Endothelial cell of umbilical vein (primary cell): ENCODE results near the gene FMN1. TPM values are rescaled to one million over a fixed set of nuclear protein-coding genes. Genes with fewer than 3 reads are reported as not detected.

Experiments used
- BruUV-seq: library from RNA; stranded (reverse); fragments of 400-500 nt; replicated peaks from 2 replicates; lab custom pipeline; 2021; lab: Mats Ljungman, UMichigan
- CTCF ChIA-PET: fragments of 300-600, 350-600 bp; sonication (Branson Sonifier 250); formaldehyde crosslinking; loops from one replicate; lab custom pipeline; 2021; ENCODE audit warnings: antibody characterized with exemption, inconsistent platforms; lab: Charles Lee
- POLR2A ChIA-PET: fragments of 300-600, 350-600 bp; sonication (Branson Sonifier 250); formaldehyde crosslinking; loops from one replicate; lab custom pipeline; 2021; ENCODE audit warnings: antibody characterized with exemption, inconsistent platforms; lab: Charles Lee
- DNase-seq: peaks from one replicate; pipeline ENCODE4 v3.0.0-alpha.2; 2011; ENCODE audit warnings: low read depth, low spot score
- FAIRE-seq: peaks from 2 replicates; lab custom pipeline; 2011; peaks lifted over from hg19 to GRCh38; lab: Jason Lieb, UNC
- H2AFZ ChIP-seq: 2 replicates; pipeline ENCODE4 v1.6.0; 2012; ENCODE audit warnings: low read depth, low read length, control low read depth, inconsistent platforms
- H3K27ac ChIP-seq: 2 replicates; pipeline ENCODE4 v1.5.1; 2011; ENCODE audit warnings: low read depth, mild to moderate bottlenecking, control low read depth, low read length, moderate library complexity; ENCODE audit not compliant: insufficient read depth
- H3K27me3 ChIP-seq, 2 experiments: 2 replicates each; pipeline versions ENCODE4 v1.6.0 to v1.6.1; 2011; ENCODE audit warnings: low read length in 2 of 2, mixed read lengths in 1 of 2; ENCODE audit not compliant: control insufficient read depth in 2 of 2, insufficient read depth in 2 of 2
- H3K36me3 ChIP-seq, 2 experiments: 2 replicates in 1 of 2; 3 replicates in 1 of 2; pipeline ENCODE4 v1.5.1; 2011; ENCODE audit warnings: low read length in 2 of 2, mild to moderate bottlenecking in 1 of 2, moderate library complexity in 1 of 2; ENCODE audit not compliant: control insufficient read depth in 2 of 2, insufficient read depth in 2 of 2; ENCODE audit errors: extremely low read depth in 1 of 2
- H3K4me1 ChIP-seq: 3 replicates; pipeline ENCODE4 v1.5.1; 2011; ENCODE audit warnings: mild to moderate bottlenecking, low read length; ENCODE audit not compliant: control insufficient read depth, insufficient read depth; ENCODE audit errors: extremely low read depth
- H3K4me2 ChIP-seq: 2 replicates; pipeline ENCODE4 v1.6.1; 2011; ENCODE audit warnings: low read length, control low read depth, mixed read lengths; ENCODE audit not compliant: insufficient read depth
- H3K4me3 ChIP-seq, 3 experiments: fragments of 200-600 bp in 1 of 3; sonication (generic), shearing (Covaris generic) in 1 of 3; replicated peaks in 1 of 3; 2 replicates each; pipeline ENCODE4 v1.5.1; 2011 to 2016; ENCODE audit warnings: control low read depth in 3 of 3, low read length in 3 of 3, mild to moderate bottlenecking in 2 of 3, inconsistent platforms in 1 of 3, low read depth in 1 of 3, moderate library complexity in 1 of 3; ENCODE audit not compliant: insufficient read depth in 1 of 3
- H3K79me2 ChIP-seq: 2 replicates; pipeline ENCODE4 v1.6.0; 2012; ENCODE audit warnings: low read length, inconsistent platforms; ENCODE audit not compliant: control insufficient read depth, insufficient read depth
- H3K9ac ChIP-seq: replicated peaks from 2 replicates; pipeline ENCODE3; 2011; ENCODE audit warnings: low read length, control low read depth; ENCODE audit not compliant: insufficient read depth; ENCODE audit errors: extremely low read depth
- H3K9me1 ChIP-seq: replicated peaks from 3 replicates; pipeline ENCODE4 v1.6.0; 2011; ENCODE audit warnings: mild to moderate bottlenecking, low read length; ENCODE audit not compliant: control insufficient read depth, insufficient read depth; ENCODE audit errors: extremely low read depth
- H3K9me3 ChIP-seq: replicated peaks from 2 replicates; pipeline ENCODE4 v1.5.1; 2012; ENCODE audit warnings: low read length, inconsistent platforms; ENCODE audit not compliant: control insufficient read depth, insufficient read depth
- H4K20me1 ChIP-seq: replicated peaks from 2 replicates; pipeline ENCODE3; 2011; ENCODE audit warnings: mild to moderate bottlenecking, low read length; ENCODE audit not compliant: control insufficient read depth, insufficient read depth; ENCODE audit errors: extremely low read depth
- EZH2 ChIP-seq: IDR thresholded peaks from 2 replicates; pipeline ENCODE4 v1.6.1; 2012; ENCODE audit warnings: borderline replicate concordance, low read depth, mild to moderate bottlenecking, moderate library complexity, low read length, inconsistent platforms; ENCODE audit not compliant: severe bottlenecking
- FOS ChIP-seq: IDR thresholded peaks from 2 replicates; pipeline ENCODE4 v1.6.1; 2011; ENCODE audit warnings: mild to moderate bottlenecking, low read length, moderate library complexity, borderline replicate concordance; ENCODE audit not compliant: insufficient read depth
- GATA2 ChIP-seq: IDR thresholded peaks from 2 replicates; pipeline ENCODE4 v1.7.0; 2011; ENCODE audit warnings: low read depth, mild to moderate bottlenecking, moderate library complexity, mixed read lengths, low read length; ENCODE audit not compliant: insufficient read length, insufficient read depth
- JUN ChIP-seq: IDR thresholded peaks from 2 replicates; pipeline ENCODE4 v1.6.1; 2011; ENCODE audit warnings: borderline replicate concordance, low read depth; ENCODE audit not compliant: insufficient read length, insufficient read depth
- MYC ChIP-seq: IDR thresholded peaks from one replicate; pipeline ENCODE4 v1.6.1; 2011; ENCODE audit warnings: mild to moderate bottlenecking, low read depth, low read length
- POLR2A ChIP-seq: IDR thresholded peaks from 2 replicates; pipeline ENCODE4 v1.6.1; 2012; ENCODE audit warnings: low read depth, mild to moderate bottlenecking, control low read depth, low read length
- POLR2AphosphoS5 ChIP-seq: IDR thresholded peaks from 2 replicates; pipeline ENCODE4 v1.6.1; 2012; ENCODE audit warnings: low read depth, mild to moderate bottlenecking, control low read depth, low read length, moderate library complexity; ENCODE audit not compliant: insufficient read depth
- dilution Hi-C: fragments of 300-500 bp; cut with MboI; formaldehyde crosslinking; loops from one replicate; pipeline ENCODE4 v1.15.0; 2019; ENCODE audit warnings: low sequenced_read_pairs; ENCODE audit not compliant: extremely low pct_ligation_motif_present
- intact Hi-C: fragments of 100-400 bp; cut with micrococcal nuclease; formaldehyde crosslinking; loops from one replicate; pipeline ENCODE4 v1.10.0; 2022
- polyA plus RNA-seq, 4 experiments: library from polyadenylated mRNA; depleted of rRNA in 3 of 4; stranded (reverse) in 3 of 4; unstranded in 1 of 4; fragments of >200 nt; gene quantifications; 2 replicates each; pipeline versions ENCODE4 v1.2.1 to v1.2.3, GENCODE V29; 2011 to 2012; ENCODE audit warnings: missing spikeins in 1 of 4
- total RNA-seq: library from RNA; stranded (reverse); gene quantifications from 2 replicates; pipeline ENCODE4 v1.2.3, GENCODE V29; 2021
- TF ChIP-seq, protein P1 (sequence below), 2 donors: IDR thresholded peaks; 1 replicate in 1 of 2; 2 replicates in 1 of 2; pipeline ENCODE4 v1.5.1; 2011; ENCODE audit warnings: low read length in 2 of 2, mild to moderate bottlenecking in 2 of 2, moderate library complexity in 2 of 2, control low read depth in 1 of 2, inconsistent platforms in 1 of 2, low read depth in 1 of 2; ENCODE audit not compliant: insufficient read depth in 1 of 2; ENCODE audit errors: extremely low read depth in 1 of 2
- TF ChIP-seq, protein P2 (sequence below): IDR thresholded peaks from 2 replicates; pipeline ENCODE4 v1.6.1; 2011; ENCODE audit not compliant: insufficient read depth, insufficient read length

FMN1 gene
- total and polyA plus RNA-seq, 2 donors (not counting 3 experiments of a cell fraction or from before 2014, with no cell fraction given) = 0.01 to 0.29 TPM

DNA sequence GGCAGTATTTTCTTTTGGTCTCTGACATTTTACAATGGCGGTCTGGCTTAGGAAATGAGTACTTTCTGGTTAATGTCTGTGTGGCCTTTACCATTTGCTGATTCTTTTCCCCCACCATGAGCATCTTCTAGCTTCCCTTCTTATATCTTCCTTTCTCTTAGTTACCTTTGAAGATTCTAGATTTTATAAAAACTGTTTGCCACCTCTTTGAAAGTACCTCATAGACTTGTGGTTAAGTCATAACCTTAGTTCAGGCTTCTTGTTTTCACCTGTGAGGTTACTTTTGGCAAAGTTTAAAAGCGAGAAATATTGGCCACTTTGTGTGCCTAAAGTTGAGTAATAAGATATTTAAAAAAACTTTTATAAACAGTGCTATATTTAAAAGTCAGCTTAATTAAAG lies 147.4 kb downstream of the FMN1 start:
- TF ChIP-seq, protein P1, sequence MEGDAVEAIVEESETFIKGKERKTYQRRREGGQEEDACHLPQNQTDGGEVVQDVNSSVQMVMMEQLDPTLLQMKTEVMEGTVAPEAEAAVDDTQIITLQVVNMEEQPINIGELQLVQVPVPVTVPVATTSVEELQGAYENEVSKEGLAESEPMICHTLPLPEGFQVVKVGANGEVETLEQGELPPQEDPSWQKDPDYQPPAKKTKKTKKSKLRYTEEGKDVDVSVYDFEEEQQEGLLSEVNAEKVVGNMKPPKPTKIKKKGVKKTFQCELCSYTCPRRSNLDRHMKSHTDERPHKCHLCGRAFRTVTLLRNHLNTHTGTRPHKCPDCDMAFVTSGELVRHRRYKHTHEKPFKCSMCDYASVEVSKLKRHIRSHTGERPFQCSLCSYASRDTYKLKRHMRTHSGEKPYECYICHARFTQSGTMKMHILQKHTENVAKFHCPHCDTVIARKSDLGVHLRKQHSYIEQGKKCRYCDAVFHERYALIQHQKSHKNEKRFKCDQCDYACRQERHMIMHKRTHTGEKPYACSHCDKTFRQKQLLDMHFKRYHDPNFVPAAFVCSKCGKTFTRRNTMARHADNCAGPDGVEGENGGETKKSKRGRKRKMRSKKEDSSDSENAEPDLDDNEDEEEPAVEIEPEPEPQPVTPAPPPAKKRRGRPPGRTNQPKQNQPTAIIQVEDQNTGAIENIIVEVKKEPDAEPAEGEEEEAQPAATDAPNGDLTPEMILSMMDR (IDR thresholded peaks at IDR 0.05; ENCODE audit: extremely low read depth in 1 of 2, insufficient read depth in 1 of 2, low read depth in 1 of 2, low read length in 2 of 2) = no peak
- TF ChIP-seq EZH2 (no peak), GATA2 (no peak), JUN (no peak), POLR2AphosphoS5 (no peak), POLR2A (no peak), MYC (no peak), FOS (no peak)
- TF ChIP-seq, protein P2, sequence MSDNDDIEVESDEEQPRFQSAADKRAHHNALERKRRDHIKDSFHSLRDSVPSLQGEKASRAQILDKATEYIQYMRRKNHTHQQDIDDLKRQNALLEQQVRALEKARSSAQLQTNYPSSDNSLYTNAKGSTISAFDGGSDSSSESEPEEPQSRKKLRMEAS = no peak
- H3K9me3 ChIP-seq = no peaks in the 10 kb centered on the region
- DNase-seq = no peak
- no peak overlapping the region for H3K9ac ChIP-seq
- BruUV-seq = no TSS peak
- intact Hi-C loops = no loop called here
- dilution Hi-C loops = no loop called here
- H3K4me1 ChIP-seq = no peaks in the 10 kb centered on the region
- no peak overlapping the region for H3K4me2 ChIP-seq
- FAIRE-seq = no peak
- CTCF ChIA-PET = no interaction called here
- no peaks in the 10 kb centered on the region for H3K9me1 ChIP-seq
- H3K36me3 ChIP-seq = no peaks in the 10 kb centered on the region
- H3K27ac ChIP-seq = no peak overlapping the region
- POLR2A ChIA-PET = no interaction called here
- no peaks in the 10 kb centered on the region for H3K27me3 ChIP-seq
- H4K20me1 ChIP-seq = no peaks in the 10 kb centered on the region
- no peak overlapping the region for H2AFZ ChIP-seq
- no peaks in the 10 kb centered on the region for H3K79me2 ChIP-seq
- no peak overlapping the region for H3K4me3 ChIP-seq
